ENCODE measurements around the gene ZNF568. TPM values are rescaled to one million over a fixed set of nuclear protein-coding genes. Genes with fewer than 3 reads are reported as not detected.

Gene ZNF568
- total RNA-seq, 1 donor from 2014 or later: 4.4 TPM

DNA sequence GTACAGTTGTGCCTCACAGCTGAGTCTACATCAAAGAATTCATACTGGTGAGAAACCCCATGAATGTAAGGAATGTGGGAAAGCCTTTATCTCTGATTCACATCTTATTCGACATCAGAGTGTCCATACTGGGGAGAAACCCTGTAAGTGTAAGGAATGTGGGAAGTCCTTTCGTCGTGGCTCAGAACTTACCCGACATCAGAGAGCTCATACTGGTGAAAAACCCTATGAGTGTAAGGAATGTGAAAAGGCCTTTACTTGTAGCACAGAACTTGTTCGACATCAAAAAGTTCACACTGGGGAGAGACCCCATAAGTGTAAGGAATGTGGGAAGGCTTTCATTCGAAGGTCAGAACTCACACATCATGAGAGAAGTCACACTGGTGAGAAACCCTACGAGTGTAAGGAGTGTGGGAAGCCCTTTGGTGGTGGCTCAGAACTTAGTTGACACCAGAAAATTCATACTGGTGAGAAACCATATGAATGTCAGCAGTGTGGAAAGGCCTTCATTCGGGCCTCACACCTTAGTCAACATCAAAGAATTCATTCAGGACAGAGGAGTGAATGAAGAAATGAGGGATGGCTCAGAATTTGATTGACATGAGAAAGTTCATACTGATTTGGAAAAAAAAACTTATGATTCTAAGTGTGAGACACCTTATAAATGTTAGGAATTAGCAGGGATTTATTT is 81.2 kb downstream of the ZNF568 start:
- Histone ChIP-seq H3K4me1 (no peaks in the 10 kb centered on the region), H3K27ac (no peak overlapping the region), H3K4me3 (no peak overlapping the region), H3K9me3 (peaks cover 22% of the 10 kb centered on the region), H3K36me3 (peaks cover 10 to 62% of the 10 kb centered on the region in 2 donors), H3K27me3 (no peaks in the 10 kb centered on the region)
- no peak for DNase-seq (ENCODE audit: extremely low spot score in 2 of 2)
- TF ChIP-seq POLR2A (IDR thresholded peaks at IDR 0.05) (no peak), POLR2AphosphoS5 (IDR thresholded peaks at IDR 0.05; ENCODE audit: insufficient read depth in 1 of 2, low read depth in 1 of 2) (no peak), CTCF (IDR thresholded peaks at IDR 0.05) (no peak)
- intact Hi-C loops (cut with DNase I): no loop called here

- H3K36me3 ChIP-seq: peaks cover 10 to 57% of the 10 kb centered on the region in 2 donors
- TF ChIP-seq CTCF (IDR thresholded peaks at IDR 0.05) (no peak), POLR2A (IDR thresholded peaks at IDR 0.05) (no peak), POLR2AphosphoS5 (IDR thresholded peaks at IDR 0.05; ENCODE audit: insufficient read depth in 1 of 2, low read depth in 1 of 2) (no peak)
- no peak overlapping the region for H3K4me3 ChIP-seq
- H3K4me1 ChIP-seq: no peaks in the 10 kb centered on the region
- peaks cover 17% of the 10 kb centered on the region for H3K9me3 ChIP-seq
- intact Hi-C loops (cut with DNase I): no loop called here
- H3K27ac ChIP-seq: no peak overlapping the region
- DNase-seq (ENCODE audit: extremely low spot score in 2 of 2): no peak
- H3K27me3 ChIP-seq: no peaks in the 10 kb centered on the region
Measured at GRCh38 chr19:36997843-36998235, 81.7 kb downstream of the ZNF568 start.

DNA sequence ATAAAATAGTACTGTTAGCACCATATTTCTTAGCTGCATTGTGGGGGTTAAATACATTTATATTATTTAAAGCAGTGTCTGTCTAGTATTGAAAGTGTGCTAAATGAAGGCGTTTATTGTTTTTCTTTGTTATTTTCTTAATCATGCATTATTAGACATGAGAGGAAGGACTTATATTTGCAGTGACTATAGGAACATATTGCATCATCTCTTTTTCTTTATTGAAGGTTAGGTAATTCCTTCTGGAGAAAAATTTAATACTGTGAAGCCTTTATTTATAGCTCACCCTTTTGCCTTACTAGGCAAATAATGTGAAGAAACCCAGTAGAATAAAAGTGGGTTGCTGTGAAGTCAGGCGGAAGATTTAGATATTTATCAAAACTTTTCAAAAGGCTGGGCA is 83.2 kb downstream of the ZNF568 start:
- no peaks in the 10 kb centered on the region for H3K27me3 ChIP-seq
- no peak overlapping the region for H3K4me3 ChIP-seq
- no peak for DNase-seq (ENCODE audit: extremely low spot score in 2 of 2)
- TF ChIP-seq CTCF (IDR thresholded peaks at IDR 0.05) (no peak), POLR2AphosphoS5 (IDR thresholded peaks at IDR 0.05; ENCODE audit: insufficient read depth in 1 of 2, low read depth in 1 of 2) (no peak), POLR2A (IDR thresholded peaks at IDR 0.05) (no peak)
- intact Hi-C loops (cut with DNase I): no loop called here
- peaks cover 15% of the 10 kb centered on the region for H3K9me3 ChIP-seq
- no peak overlapping the region for H3K27ac ChIP-seq
- H3K4me1 ChIP-seq: no peaks in the 10 kb centered on the region
- peaks cover 10 to 44% of the 10 kb centered on the region in 2 donors for H3K36me3 ChIP-seq

DNA sequence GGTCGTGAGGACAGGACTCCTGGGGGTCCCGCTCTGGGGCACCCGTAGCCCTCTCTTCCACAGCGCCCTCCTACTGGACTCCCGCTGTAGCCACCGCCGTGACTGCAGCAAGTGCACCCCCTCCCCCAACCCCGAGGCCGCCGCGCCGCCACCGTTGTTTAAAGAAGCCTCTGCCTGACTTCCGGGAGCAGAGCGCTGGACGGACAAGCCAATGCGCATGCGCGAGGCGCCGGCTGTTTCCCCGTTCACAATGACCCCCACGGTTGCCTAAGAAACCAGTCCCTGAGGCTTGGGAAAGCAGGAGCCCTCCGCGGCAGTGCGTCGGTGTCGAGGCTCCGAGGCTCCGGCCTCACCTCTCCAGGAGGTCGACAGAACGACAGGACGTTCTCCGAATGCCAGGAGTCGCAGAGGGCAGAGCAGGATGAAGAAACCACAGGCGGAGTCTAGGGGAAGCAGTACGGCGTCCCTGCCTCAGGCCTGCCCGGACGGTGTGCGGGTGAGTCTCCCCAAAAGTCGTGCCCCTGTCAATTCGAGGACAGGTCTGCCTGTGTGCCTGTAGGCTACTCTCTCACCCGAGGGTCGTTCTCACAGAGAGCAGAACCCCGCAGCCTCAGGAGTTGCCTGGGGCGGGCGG is 91.6 kb downstream of the ZNF568 start:
- no peaks in the 10 kb centered on the region for H3K4me1 ChIP-seq
- peak overlapping the region; percentile 20 to 25 for H3K4me3 ChIP-seq
- no peak for DNase-seq (ENCODE audit: extremely low spot score in 2 of 2)
- H3K9me3 ChIP-seq: peaks cover 4% of the 10 kb centered on the region
- intact Hi-C loops (cut with DNase I): no loop called here
- H3K36me3 ChIP-seq: no peaks in the 10 kb centered on the region
- TF ChIP-seq POLR2A (IDR thresholded peaks at IDR 0.05) (no peak), POLR2AphosphoS5 (IDR thresholded peaks at IDR 0.05; ENCODE audit: insufficient read depth in 1 of 2, low read depth in 1 of 2) (no peak), CTCF (IDR thresholded peaks at IDR 0.05) (no peak)
- no peak overlapping the region for H3K27ac ChIP-seq
- H3K27me3 ChIP-seq: no peaks in the 10 kb centered on the region

- Histone ChIP-seq H3K4me3 (no peak overlapping the region), H3K36me3 (no peaks in the 10 kb centered on the region), H3K27ac (no peak overlapping the region), H3K4me1 (no peaks in the 10 kb centered on the region), H3K27me3 (no peaks in the 10 kb centered on the region), H3K9me3 (peaks cover 4% of the 10 kb centered on the region)
- no peak for DNase-seq (ENCODE audit: extremely low spot score in 2 of 2)
- TF ChIP-seq POLR2A (IDR thresholded peaks at IDR 0.05) (no peak), CTCF (IDR thresholded peaks at IDR 0.05) (no peak), POLR2AphosphoS5 (IDR thresholded peaks at IDR 0.05; ENCODE audit: insufficient read depth in 1 of 2, low read depth in 1 of 2) (no peak)
- intact Hi-C loops (cut with DNase I): no loop called here
Measured at GRCh38 chr19:37009871-37010270, 93.7 kb downstream of the ZNF568 start.
